T follicular helper cell (primary cell): ENCODE data around the gene PKIG.
"Not testable (repeated sequence)": the region's sequence is repeated elsewhere in the genome, so short reads cannot be mapped to it uniquely, and the experiment has no call there.

Source experiments
- DNase-seq: peaks from one replicate; pipeline ENCODE4 v3.0.0-alpha.2; 2020; ENCODE audit warnings: low read depth

The PKIG gene

DNA sequence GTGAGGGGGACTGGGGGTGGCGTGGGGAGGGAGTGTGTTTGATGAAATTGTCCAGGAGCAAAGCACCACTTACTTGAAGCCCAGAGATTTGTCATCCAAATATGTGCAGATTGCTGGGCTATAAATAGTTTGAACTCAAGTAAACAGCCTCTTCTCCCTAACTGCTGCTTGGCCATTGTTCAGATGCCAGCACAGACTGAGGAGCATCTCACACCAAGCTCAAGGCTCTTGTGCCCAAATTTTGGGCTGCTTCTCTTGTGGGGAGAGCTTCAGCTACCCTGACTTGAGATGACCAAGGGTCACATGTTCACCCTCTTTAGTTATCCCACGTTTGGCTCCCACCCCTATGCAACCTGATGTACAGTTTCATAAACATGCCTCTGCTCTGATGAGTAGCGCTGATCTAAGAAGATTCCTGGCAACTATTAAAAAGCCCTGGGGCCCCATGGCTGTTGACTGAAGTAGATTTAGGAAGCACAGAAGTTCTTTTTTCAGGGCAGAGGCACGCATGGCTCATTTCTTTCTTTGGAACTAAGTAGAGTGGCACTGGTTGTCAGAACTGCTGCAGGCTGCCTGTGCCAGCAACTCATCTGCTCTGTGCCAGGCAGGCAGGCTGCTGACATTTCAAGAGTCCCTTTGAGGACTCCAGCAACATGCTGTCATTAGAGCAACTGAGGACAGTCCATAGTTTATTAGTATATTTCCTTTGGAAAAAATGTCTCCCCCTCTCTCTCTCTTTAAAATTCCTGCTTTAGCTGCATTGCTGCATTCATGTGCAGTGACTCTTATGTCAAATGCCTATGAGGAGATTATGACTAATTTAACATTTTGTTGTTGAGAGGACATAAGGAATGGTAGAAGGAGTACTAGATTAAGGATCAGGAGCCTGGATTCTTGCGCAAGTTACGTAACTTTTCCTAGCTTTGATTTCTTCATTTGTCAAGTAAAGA is 9.6 kb upstream of the PKIG start:
- no peak for DNase-seq

DNA sequence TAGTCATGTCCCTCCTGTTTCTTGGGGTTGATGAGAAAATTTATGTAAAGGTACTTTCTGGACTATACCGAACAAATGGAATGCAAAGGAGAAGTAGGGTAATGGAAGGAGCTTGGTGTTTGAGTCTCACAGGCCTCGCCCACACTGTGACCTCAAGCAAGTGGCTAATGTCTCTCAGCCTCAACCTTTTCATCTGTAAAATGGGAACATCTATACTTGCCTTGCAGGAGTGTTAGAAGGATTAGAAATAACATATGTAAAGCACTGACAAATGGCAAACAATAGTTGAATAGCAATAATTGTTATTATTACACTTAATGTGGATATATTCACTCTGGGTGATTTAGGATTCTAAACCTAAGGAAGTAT is 8.9 kb upstream of the PKIG start:
- no peak for DNase-seq

DNA sequence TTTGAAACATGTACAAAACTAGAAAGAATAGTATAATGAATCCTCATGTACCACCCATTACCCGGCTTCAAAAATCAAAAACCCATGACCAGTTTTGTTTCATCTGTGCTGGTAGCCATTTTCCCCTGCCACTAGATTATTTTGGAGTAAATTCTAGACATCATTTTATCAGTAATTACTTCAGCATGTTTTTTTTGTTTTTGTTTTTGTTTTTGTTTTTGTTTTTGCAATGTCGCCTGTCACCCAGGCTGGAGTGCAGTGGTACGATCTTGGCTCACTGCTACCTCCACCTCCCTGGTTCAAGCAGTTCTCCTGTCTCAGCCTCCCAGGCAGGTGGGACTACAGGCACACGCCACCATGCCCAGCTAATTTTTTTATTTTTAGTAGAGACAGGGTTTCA is 8.0 kb upstream of the PKIG start:
- DNase-seq: no peak

DNA sequence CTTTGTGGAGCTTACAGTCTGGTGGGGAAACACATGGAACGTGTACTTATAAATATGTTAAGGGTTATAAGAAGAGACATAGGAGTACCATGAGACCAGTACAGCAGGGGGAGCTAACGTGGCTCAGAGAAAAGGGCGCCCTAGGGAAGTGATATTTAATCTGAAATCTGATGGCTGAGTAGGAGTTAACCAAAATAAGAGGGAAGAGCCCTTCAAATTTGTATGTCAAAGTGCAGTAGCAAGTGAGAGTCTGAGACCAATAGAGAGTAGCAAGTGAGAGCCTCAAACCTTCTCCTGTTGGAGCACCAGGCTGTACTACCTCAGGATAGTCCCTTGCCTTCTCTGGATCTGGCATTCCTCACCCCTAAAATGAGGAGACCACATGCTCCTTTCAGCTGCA is 6.1 kb upstream of the PKIG start:
- no peak for DNase-seq

DNA sequence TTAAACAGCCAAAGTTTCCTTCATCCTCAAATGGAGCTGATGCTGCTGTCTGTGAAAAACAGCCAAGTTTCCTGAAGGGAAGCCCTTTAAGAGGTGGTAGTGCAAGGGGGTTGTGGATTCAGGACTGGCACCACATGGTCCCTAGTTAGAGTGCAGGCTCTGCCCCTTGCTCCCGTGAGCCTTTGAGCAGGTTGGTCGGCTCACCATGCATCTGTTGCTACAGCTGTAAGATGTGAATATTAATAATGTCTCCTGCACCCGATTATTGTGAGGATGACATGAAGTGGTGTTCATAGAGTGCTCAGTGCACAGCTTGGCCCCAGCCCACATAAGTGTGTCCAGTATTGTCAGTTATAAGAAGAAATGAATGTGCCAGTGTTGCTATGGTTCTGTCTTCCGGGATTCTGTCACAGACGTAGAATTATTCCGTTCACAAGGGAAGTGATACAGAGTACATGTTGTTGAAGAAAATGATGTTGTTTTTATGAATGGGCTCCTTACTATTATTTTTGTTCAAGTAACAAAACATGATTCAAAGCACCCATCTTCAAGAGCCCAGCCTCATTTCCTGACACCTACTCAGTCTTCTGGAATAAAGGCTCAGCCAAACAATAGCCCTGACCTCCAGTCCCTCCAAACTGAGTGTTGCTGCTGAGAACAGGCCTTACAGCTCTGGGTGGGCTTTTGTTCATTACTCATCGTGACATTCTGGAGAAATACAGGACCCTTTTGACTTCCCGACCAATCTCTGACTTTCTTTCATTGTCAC is 2.9 kb upstream of the PKIG start:
- no peak for DNase-seq

DNA sequence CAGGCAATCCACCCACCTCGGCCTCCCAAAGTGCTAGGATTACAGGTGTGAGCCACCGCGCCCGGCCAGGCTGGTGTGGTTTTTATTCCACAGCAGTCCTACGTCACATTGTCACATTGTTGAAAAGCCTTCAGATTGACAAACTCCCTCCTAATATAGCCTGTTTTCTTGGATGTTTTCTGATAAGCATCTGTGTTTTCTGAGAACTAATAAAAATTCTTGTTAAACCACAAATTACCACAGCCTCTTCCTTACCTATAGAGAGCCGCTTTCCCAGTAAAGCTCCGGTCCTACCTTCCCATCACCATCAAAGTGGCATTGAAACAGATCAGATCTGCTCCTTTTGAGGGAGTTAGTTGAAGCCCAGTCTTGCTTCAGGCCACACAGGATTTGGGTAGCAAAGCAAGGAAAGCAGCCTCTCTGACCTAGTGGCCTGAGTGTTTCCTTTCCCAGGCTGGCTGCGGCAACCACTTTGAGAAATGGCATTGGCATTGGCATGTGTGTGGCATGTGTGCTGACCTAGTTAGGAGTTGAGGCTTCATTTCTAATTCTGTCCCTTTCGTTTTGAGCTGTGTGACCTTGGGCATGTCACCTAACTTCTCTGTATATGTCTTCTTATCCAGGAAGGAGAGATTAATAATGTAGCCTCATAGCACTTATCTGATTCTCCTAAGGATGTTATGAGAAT is 1.7 kb upstream of the PKIG start:
- DNase-seq: no peak

DNA sequence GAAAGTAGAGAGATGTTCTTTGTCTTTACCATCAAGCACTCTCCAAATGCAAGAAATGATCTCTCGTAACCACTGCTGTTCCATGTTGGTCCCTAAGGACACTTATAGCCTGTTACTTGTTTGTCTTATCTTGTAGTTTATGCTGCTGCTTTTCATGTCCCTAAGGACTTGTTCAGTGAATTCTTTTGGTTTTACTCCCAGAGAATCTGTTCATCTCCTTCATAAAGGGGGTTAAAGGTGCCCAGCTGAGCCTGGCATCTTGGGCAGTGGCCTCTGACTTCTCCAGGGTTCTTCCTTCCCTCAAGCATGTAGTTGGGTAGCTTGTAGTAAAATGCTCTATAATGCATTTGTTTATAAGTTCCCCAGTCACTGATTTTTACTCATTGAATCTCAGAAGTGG is 864 bp upstream of the PKIG start:
- DNase-seq: no peak

DNA sequence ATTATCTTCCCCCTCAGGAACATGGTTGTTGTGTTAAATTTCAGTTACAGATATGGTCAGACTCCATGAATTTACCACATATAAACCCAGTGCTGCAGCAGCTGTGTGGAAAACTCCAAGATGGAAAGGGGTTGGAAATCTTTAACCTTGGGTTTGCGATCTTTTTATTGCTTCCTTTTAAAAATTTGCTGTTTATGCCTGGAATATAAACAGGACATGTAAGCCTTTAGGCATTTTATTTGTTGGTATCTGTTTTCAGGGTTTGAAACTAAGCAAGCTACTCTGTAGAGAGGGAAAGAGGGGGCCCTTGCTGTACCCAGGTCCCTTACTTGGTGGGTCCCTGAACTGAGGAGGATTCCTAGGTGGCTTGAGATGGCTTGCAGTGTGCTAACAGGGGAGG is 778 bp downstream of the PKIG start:
- no peak for DNase-seq

DNA sequence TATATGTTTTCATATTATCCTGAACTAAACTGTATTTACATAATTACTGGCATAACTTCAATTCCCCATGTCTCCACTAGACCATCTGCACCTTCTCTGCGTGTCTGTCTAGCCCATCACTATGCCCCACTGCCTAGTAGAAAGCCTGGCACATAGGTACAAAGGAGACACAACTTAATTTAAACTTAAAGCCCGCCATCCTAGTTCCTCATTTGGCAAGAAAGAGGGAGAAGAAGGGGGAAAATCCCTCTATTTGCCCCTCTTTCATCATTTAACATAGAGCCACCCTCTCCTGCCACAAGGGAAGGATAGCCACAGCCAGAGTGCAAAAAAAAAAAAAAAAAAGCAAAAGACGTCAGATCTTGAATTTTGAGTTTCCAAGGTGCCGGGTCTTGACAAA is 1.8 kb downstream of the PKIG start:
- no peak for DNase-seq

DNA sequence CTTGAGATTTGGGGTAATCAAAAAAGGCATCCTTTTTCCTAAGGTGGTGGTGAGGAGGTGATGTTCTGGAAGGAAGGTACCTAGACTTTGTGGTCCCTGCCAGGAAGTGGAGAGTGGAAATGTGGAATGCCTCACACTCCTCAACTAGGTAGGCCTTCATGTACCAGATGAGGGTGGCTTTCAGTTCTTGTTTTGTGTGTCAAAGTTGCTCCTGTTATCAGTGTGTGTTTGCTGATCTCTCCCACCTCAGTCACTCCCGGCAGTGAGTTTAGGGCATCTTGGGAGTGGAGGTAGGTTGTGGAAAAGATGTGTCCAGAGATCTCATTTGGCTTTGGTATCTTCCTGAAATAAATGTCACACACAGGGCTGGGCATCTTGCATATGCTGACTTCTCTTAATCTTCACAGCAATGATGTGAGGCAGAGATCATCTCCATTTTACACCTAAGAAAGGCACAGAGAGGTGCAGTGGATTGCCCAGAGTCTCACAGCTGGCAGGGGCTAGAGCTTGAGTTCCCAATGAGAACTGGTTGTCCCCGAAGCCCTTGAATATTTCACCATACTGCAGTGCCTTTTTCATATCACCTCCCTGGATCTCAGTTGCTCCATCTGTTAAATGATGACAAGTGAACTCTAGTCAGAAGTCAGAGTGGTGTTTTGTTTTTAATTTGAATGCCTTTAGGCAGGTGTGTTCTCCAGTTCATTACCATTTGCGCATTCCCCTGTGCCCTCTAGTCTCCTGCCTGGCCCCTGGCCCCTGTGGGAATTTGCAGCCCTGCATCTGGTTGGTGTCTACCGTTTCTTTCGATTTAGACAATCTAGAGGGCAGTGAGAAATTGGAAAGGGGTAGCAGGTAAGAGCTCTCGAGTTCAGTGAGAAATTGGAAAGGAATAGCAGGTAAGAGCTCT is 2.9 kb downstream of the PKIG start:
- no peak for DNase-seq

DNA sequence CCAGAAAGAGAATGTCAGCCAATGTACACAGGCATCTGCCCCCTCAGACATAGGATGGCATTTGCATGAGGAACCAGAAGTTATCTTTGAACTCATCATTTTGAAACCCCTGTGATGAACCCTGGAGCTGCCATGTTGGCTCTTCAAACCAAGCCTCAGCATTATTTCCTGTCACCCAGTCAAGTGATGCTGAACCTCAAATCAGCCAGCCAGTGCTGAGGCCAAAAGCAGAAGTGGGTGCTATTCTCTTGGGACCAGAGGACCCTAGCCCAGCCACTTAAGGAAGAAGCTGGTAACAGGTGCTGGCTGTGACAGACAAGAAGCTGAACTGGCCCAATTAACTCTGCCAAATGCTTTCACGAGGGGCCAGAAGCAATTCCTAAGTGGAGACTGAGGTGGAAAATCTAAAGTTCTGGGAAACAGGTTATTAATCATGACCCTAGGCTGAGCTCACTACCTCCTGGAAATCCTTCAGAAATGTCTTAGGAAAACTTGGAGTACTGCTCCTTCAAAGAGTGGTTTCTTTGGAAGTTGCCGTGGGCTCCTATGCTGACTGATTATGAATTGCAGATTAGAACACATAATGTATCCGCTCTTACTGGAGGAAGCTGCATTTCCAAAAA is 4.0 kb downstream of the PKIG start:
- no peak for DNase-seq

DNA sequence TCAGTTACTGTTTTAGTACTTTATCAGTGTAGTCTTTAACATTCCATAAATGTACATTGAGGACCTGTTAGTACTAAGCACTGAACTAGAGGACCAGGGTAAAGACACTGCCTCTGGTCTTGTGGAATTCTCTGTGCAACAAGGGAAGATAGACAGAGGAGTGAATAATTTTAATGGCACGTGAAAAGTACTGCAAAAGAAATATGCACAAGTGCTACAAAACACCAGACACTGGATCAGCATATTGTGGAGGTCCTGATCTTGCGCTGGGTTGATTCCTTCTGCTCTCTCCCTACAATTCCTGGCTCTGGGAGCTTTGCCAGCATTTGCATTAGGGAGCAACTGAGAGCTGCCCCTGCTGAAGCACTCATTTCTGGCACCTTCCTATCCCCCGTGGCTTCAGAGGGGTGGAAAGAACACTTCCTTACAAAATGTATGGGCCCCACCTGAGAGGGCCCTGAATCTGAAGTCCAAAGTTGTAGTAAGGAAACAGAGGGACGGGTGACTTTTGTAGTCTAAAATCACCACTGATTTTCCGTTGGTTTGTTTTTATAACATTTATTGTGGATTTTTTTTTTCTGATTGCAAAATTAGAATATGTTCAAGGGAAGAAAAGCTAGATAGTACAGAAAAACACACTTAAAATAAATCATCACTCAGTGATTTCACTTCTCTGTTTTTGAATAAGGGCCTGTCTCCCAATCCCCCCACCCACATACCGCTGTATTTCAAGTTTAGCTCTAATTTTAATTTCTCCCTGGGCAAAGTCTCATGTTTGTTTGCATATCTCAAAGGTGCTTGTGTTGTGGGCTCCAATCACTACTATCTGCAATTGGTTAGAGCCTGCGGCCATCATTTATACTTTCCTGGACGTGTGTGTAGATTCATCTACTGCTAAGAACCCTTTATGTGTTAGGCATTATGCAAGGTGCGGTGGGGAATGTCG is 4.9 kb downstream of the PKIG start:
- DNase-seq: no peak

DNA sequence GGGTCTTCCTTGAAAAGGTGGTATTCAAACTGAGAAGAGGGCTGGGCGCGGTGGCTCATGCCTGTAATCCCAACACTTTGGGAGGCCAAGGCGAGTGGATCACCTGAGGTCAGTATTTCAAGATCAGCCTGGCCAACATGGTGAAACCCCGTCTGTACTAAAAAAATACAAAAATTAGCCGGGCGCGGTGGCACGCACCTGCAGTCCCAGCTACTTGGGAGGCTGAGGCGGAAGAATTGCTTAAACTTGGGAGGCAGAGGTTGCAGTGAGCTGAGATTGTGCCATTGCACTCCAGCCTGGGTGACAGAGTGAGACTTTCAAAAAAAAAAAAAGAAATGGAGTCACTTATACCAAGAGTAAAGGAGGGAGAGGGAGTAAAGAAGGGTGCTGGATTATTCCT is 5.9 kb downstream of the PKIG start:
- DNase-seq: not testable (repeated sequence)

DNA sequence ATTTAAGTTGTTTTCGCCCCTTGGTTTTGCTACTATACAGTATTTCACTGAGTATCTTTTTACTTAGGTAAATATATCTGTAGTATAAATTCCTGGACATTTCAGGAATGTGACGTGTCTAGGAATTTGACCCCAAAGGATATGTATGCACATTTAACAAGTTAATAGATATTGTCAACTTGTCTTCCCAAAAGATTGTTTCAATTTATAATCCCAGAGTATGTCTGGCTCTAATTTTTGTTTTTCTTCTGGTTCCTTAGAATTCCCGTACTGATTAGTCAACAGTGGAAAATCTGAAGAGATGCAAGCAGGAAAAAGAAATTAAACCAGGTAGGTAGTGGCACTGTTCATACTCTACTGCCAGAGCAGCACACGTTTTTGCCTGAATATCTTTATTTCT is 7.2 kb downstream of the PKIG start:
- no peak for DNase-seq

DNA sequence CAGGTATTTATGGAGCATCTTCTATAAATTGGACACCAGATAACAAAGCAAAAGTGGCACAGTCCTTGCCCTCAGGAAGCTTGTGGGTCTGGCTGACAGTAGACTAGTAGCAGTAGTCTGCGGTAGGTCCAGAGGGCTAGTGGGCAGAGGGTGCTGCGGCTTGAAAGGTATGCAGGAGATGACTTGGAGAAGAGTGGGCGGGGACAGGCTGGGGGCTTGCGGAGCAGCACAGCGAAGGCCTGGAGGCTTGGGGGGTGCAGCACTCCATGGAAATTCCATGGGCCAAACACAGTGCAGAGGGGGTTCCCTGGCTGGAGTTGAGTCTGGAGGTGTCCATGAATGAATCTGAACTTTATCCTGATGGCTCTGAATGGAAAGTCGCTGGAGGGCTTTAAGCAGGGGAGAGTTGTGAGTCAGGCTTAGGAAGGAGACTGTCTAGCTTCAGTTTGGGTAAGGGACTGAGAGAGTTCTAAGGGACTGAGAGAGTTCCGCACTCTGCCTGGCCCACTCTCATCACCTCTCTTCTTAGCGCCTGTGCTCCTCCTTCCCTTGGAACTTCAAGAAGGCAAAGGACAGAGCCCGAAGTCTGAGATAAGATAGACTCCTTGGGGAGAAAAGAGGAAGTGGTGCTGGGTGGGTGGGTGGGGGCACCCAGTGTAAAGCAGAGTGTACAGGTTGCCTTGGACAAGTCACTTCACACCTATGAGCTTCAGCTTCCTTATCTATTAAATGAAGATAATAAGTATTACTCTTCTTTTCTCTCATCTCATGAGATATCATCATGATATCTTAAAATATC is 8.8 kb downstream of the PKIG start:
- no peak for DNase-seq

DNA sequence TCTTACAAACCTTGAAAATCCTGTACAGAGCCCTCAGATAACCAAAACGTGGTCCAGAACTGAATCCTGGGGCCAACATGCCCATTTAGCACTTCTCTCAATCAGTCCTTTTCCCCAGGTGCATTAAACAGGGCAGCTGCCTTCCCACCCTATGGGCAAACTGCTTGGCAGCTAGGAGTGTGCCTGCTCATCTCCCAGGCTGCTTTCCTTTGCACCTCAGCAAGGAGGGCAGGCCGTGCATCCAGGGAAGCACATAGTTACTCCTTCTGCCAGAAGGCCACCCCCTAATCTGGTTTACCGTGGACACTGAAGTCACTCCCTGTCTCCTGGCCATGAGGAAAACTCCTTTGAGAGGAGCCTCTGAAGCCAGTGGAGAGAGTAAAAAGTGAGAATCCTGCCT is 10.0 kb downstream of the PKIG start:
- no peak for DNase-seq

DNA sequence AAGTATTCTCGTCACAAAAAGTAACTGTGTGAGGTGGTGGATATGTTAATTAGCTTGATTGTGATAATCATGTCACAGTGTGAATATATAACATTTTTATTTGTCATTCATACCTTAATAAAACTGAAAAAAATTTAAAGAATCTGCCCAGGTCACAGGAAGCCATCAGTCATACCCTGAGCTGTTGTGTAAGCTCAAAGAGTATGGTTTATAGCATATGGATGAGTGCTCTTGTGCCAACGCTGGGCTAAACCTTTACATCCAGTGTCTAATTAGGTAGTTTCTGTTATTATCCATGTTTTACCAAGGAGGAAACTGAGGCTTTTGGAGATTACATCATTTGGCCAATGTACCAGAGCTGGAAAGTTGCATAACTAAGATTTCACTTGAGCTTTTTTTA is 11.4 kb downstream of the PKIG start:
- DNase-seq: no peak

DNA sequence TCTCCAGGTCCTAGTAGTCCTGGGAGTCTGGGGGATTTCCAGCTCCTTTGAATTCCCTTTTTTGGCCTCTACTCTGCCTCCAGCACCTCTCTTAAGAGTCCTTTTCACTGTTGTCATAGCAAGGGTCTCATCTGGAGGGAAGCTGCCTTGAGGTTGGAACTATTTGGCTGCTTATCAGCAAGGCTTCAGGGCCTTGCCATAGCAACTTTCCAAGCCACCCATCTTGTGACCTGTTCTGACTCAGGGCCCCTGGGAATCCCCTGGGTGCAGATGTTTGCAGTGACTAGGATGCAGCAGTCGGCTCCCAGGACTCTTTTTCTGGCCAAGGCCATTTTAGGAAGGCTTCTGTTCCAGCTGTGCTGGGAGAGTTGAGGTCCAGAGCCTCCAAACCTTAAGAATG is 12.4 kb downstream of the PKIG start:
- no peak for DNase-seq

DNA sequence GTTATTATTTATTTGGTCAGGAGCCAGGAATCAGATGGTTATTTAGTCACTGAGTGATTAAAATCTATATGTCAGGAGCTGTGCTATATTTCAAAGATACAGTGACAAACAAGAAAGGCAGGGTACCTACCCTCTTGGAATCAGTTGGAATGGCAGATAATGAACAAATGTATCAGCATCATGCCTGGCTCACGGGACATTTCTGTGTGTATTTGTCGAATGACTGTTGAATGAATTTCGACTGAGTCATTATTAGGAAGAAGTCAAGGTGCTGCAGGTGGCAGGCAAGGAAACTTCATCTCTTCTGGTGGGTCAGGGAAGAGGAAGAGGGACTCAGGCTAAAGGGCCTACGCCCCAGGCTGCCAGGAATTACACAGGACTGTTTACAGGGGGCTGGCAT is 13.6 kb downstream of the PKIG start:
- no peak for DNase-seq
